HG03045 (cell line): ENCODE data around the gene IFRD1.

ENCODE experiments used
- ATAC-seq: cut with Tn5 transposase; IDR thresholded peaks from one replicate; pipeline ENCODE4 v1.9.1; 2021; ENCODE audit warnings: mild to moderate bottlenecking, moderate library complexity; ENCODE audit not compliant: unreplicated experiment

IFRD1 gene

GRCh38 chr7:112485766-112486165 is 35.5 kb downstream of the IFRD1 start:
- no peak for ATAC-seq

- no peak for ATAC-seq
Measured at GRCh38 chr7:112487457-112488263, 37.4 kb downstream of the IFRD1 start.

- no peak for ATAC-seq
Measured at GRCh38 chr7:112488264-112488552, 37.9 kb downstream of the IFRD1 start.

GRCh38 chr7:112492186-112492585 is 41.9 kb downstream of the IFRD1 start:
- ATAC-seq, result no peak

GRCh38 chr7:112494656-112495055 is 44.4 kb downstream of the IFRD1 start:
- ATAC-seq, result no peak

- ATAC-seq, result no peak
Measured at GRCh38 chr7:112495156-112495788, 45.0 kb downstream of the IFRD1 start.

- peak; percentile 59 for ATAC-seq
Measured at GRCh38 chr7:112495810-112496462, 45.7 kb downstream of the IFRD1 start.

GRCh38 chr7:112497481-112497880 is 47.2 kb downstream of the IFRD1 start:
- ATAC-seq, result peak; percentile 64

GRCh38 chr7:112500619-112501018 is 50.4 kb downstream of the IFRD1 start:
- ATAC-seq, result no peak

GRCh38 chr7:112501801-112502503 is 51.7 kb downstream of the IFRD1 start:
- ATAC-seq, result no peak

- no peak for ATAC-seq
Measured at GRCh38 chr7:112502700-112503099, 52.4 kb downstream of the IFRD1 start.

GRCh38 chr7:112503361-112503972 is 53.2 kb downstream of the IFRD1 start:
- no peak for ATAC-seq

GRCh38 chr7:112504093-112504695 is 53.9 kb downstream of the IFRD1 start:
- ATAC-seq, result no peak

GRCh38 chr7:112505495-112505894 is 55.2 kb downstream of the IFRD1 start:
- no peak for ATAC-seq

- no peak for ATAC-seq
Measured at GRCh38 chr7:112508404-112508803, 58.1 kb downstream of the IFRD1 start.

GRCh38 chr7:112509402-112509801 is 59.1 kb downstream of the IFRD1 start:
- ATAC-seq, result no peak

GRCh38 chr7:112510001-112510742 is 59.9 kb downstream of the IFRD1 start:
- ATAC-seq, result peak; percentile 70

- ATAC-seq, result no peak
Measured at GRCh38 chr7:112510743-112511110, 60.5 kb downstream of the IFRD1 start.

GRCh38 chr7:112511451-112512202 is 61.4 kb downstream of the IFRD1 start:
- no peak for ATAC-seq
